H9 (cell line): ENCODE results near the gene BBIP1. TPM values are rescaled to one million over a fixed set of nuclear protein-coding genes. Genes with fewer than 3 reads are reported as not detected.

ENCODE experiments used
- DNase-seq: peaks from one replicate; pipeline ENCODE4 v3.0.0-alpha.2; 2017
- H2AFZ ChIP-seq: one replicate; pipeline ENCODE4 v1.6.1; 2013; ENCODE audit warnings: mild to moderate bottlenecking, low read length, control low read depth, moderate library complexity
- H2AK5ac ChIP-seq: 2 replicates; pipeline ENCODE4 v1.6.1; 2013; ENCODE audit warnings: low read length, control low read depth, mixed read lengths; ENCODE audit not compliant: insufficient read length
- H2BK120ac ChIP-seq: one replicate; pipeline ENCODE4 v1.6.1; 2013; ENCODE audit warnings: low read depth, mild to moderate bottlenecking, low read length, control low read depth, inconsistent platforms; ENCODE audit not compliant: poor library complexity, severe bottlenecking
- H2BK12ac ChIP-seq: 2 replicates; pipeline ENCODE4 v1.6.1; 2013; ENCODE audit warnings: low read length, control low read depth, mixed read lengths, low read depth; ENCODE audit not compliant: insufficient read length
- H2BK15ac ChIP-seq: 2 replicates; pipeline ENCODE4 v1.6.1; 2013; ENCODE audit warnings: low read depth, low read length, control low read depth
- H2BK20ac ChIP-seq: one replicate; pipeline ENCODE4 v1.6.1; 2013; ENCODE audit warnings: low read depth, mild to moderate bottlenecking, low read length, control low read depth, inconsistent platforms; ENCODE audit not compliant: poor library complexity, severe bottlenecking
- H2BK5ac ChIP-seq: 2 replicates; pipeline ENCODE4 v1.6.1; 2013; ENCODE audit warnings: low read length, control low read depth, mixed read lengths; ENCODE audit not compliant: insufficient read length
- H3K14ac ChIP-seq: 2 replicates; pipeline ENCODE4 v1.6.1; 2013; ENCODE audit warnings: low read length, control low read depth; ENCODE audit not compliant: insufficient read depth
- H3K18ac ChIP-seq: 2 replicates; pipeline ENCODE4 v1.6.1; 2013; ENCODE audit warnings: low read depth, mild to moderate bottlenecking, mixed read lengths, low read length, control low read depth; ENCODE audit not compliant: insufficient read length
- H3K23ac ChIP-seq: 2 replicates; pipeline ENCODE4 v1.6.1; 2013; ENCODE audit warnings: low read length, control low read depth, mixed read lengths, low read depth; ENCODE audit not compliant: insufficient read length
- H3K23me2 ChIP-seq: 2 replicates; pipeline ENCODE4 v1.6.1; 2013; ENCODE audit warnings: low read depth, mild to moderate bottlenecking, mixed read lengths, low read length, control low read depth; ENCODE audit not compliant: insufficient read length, poor library complexity, severe bottlenecking
- H3K27ac ChIP-seq: 2 replicates; pipeline ENCODE4 v1.5.1; 2013; ENCODE audit warnings: low read length, control low read depth, mixed read lengths, low read depth; ENCODE audit not compliant: insufficient read length
- H3K27me3 ChIP-seq: 2 replicates; pipeline ENCODE4 v1.6.1; 2013; ENCODE audit warnings: low read length, control low read depth, inconsistent platforms; ENCODE audit not compliant: insufficient read depth
- H3K4ac ChIP-seq: 2 replicates; pipeline ENCODE4 v1.6.1; 2013; ENCODE audit warnings: low read depth, mild to moderate bottlenecking, control low read depth, inconsistent platforms, low read length, moderate library complexity
- H3K4me1 ChIP-seq: 2 replicates; pipeline ENCODE4 v1.6.1; 2013; ENCODE audit warnings: low read length, control low read depth, inconsistent platforms; ENCODE audit not compliant: insufficient read depth
- H3K4me2 ChIP-seq: 2 replicates; pipeline ENCODE4 v1.6.1; 2013; ENCODE audit warnings: low read length, control low read depth, mixed read lengths; ENCODE audit not compliant: insufficient read length, insufficient read depth
- H3K56ac ChIP-seq: 2 replicates; pipeline ENCODE4 v1.6.1; 2013; ENCODE audit warnings: low read depth, mild to moderate bottlenecking, mixed read lengths, low read length, control low read depth; ENCODE audit not compliant: insufficient read length
- H3K79me1 ChIP-seq: 2 replicates; pipeline ENCODE4 v1.6.1; 2013; ENCODE audit warnings: low read depth, mild to moderate bottlenecking, moderate library complexity, low read length, control low read depth, inconsistent platforms; ENCODE audit not compliant: insufficient read depth, poor library complexity, severe bottlenecking
- H3K79me2 ChIP-seq: 2 replicates; pipeline ENCODE4 v1.6.1; 2013; ENCODE audit warnings: low read length, control low read depth, inconsistent platforms; ENCODE audit not compliant: insufficient read depth
- H3K9ac ChIP-seq: 2 replicates; pipeline ENCODE4 v1.6.1; 2013; ENCODE audit warnings: low read length, control low read depth, mixed read lengths; ENCODE audit not compliant: insufficient read length; ENCODE audit errors: extremely low read depth
- H3K9me3 ChIP-seq: one replicate; pipeline ENCODE4 v1.6.1; 2013; ENCODE audit warnings: low read depth, low read length, inconsistent platforms; ENCODE audit not compliant: control insufficient read depth
- H3T11ph ChIP-seq: one replicate; pipeline ENCODE4 v1.6.1; 2013; ENCODE audit warnings: mild to moderate bottlenecking, low read length, control low read depth, inconsistent platforms
- H4K20me1 ChIP-seq: one replicate; pipeline ENCODE4 v1.6.1; 2013; ENCODE audit not compliant: control insufficient read depth, insufficient read length, insufficient read depth
- H4K5ac ChIP-seq: 2 replicates; pipeline ENCODE4 v1.6.1; 2013; ENCODE audit warnings: low read depth, mild to moderate bottlenecking, mixed read lengths, low read length, control low read depth; ENCODE audit not compliant: insufficient read length
- H4K8ac ChIP-seq: replicated peaks from 2 replicates; pipeline ENCODE4 v1.6.1; 2013; ENCODE audit warnings: low read length, control low read depth, mixed read lengths, low read depth; ENCODE audit not compliant: insufficient read length
- H4K91ac ChIP-seq: 2 replicates; pipeline ENCODE4 v1.6.1; 2013; ENCODE audit warnings: low read depth, mild to moderate bottlenecking, moderate library complexity, mixed read lengths, low read length, control low read depth; ENCODE audit not compliant: insufficient read length
- H3K27ac Mint-ChIP-seq, 3 experiments: 2 replicates in 2 of 3; 3 replicates in 1 of 3; pipeline ENCODE4 v1.8.0; 2020 to 2021; ENCODE audit warnings: mixed read lengths in 3 of 3, mild to moderate bottlenecking in 1 of 3, moderate library complexity in 1 of 3
- H3K27me3 Mint-ChIP-seq: 2 replicates; pipeline ENCODE4 v1.8.0; 2021; ENCODE audit warnings: low read depth, mild to moderate bottlenecking, moderate library complexity, mixed read lengths
- H3K36me3 Mint-ChIP-seq, 3 experiments: 2 replicates in 2 of 3; 3 replicates in 1 of 3; pipeline ENCODE4 v1.8.0; 2020 to 2021; ENCODE audit warnings: low read depth in 3 of 3, mixed read lengths in 3 of 3; ENCODE audit not compliant: insufficient read depth in 1 of 3
- H3K4me1 Mint-ChIP-seq, 2 experiments: 2 replicates each; pipeline ENCODE4 v1.8.0; 2020; ENCODE audit warnings: mixed read lengths in 2 of 2
- H3K4me3 Mint-ChIP-seq, 2 experiments: 2 replicates in 1 of 2; 3 replicates in 1 of 2; pipeline ENCODE4 v1.8.0; 2020 to 2021; ENCODE audit warnings: mild to moderate bottlenecking in 2 of 2, mixed read lengths in 2 of 2, moderate library complexity in 1 of 2
- H3K9me3 Mint-ChIP-seq, 2 experiments: 2 replicates in 1 of 2; 3 replicates in 1 of 2; pipeline ENCODE4 v1.8.0; 2020; ENCODE audit warnings: mild to moderate bottlenecking in 2 of 2, mixed read lengths in 2 of 2, moderate library complexity in 1 of 2
- CTCF ChIP-seq: fragments of 200-600 bp; sonication (generic); conservative IDR thresholded peaks from 3 replicates; pipeline ENCODE4 v1.8.0; 2021; ENCODE audit warnings: antibody characterized with exemption, mild to moderate bottlenecking
- WGBS: extraction: QIAGEN DNeasy Blood & Tissue Kit; methylation state at CpG from one replicate; pipeline ENCODE4 v1.1.7; 2013; ENCODE audit warnings: missing lambda C conversion rate, low lambda C conversion rate, mixed read lengths; ENCODE audit not compliant: insufficient read length; ENCODE audit errors: extremely low coverage; 5-methylcytosine and 5-hydroxymethylcytosine counted together
- total RNA-seq: library from RNA; stranded (reverse); gene quantifications from 2 replicates; pipeline ENCODE4 v1.2.1, GENCODE V29; 2021

Gene BBIP1
- total RNA-seq, 1 experiment from 2014 or later = 18.8 TPM

DNA sequence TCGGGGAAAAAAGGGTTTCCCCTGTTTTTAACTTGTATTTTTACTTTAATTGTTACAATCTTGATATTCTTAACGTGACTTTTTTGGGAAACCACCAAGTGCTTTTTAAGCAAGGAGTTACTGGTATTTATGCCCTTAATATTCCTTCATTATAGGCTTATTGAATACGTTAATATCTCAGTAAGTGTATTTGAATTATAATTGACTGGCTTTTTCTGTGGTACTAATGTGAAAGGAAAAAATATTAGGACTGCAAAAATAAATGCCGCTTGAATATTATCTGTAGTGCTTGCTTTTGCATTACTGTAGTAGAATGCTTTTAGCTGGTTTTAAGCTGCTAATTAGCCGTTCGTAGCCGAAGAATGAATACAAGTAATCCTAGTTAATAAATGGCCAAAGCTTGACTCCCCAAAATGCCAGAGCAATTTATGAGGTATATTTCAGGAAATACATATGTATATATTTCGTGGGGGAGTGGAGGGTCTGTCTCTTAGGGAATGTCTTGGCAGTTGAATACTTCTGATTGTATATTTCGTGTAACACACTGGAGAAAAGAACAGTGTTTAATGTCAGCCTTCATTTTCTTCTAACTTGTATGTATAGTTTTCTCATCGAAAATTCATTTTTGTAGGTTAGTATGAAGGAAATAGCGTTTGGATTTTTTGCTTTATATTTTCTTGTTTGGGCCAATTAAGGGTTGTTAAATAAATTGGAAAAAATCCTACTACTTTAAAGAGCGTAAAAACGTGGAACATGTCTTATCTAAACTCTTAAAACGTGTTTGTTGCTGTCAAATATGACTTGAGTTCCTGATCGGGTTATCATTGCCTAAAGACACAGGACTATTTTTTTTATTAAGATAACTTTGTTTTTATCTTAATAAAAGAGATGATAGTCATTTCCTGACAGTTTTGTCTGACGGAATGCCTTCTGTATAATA lies 45.7 kb downstream of the BBIP1 start:
- WGBS = 100% methylated on average over 1 of the region's 16 CpGs
- DNase-seq = no peak

More for the DNA sequence above, 45.7 kb downstream of the BBIP1 start:
- Mint-ChIP-seq H3K9me3 (no peaks in the 10 kb centered on the region; a peak in 1 of 5 replicates), H3K27me3 (no peaks in the 10 kb centered on the region), H3K4me1 (peaks cover 18% of the 10 kb centered on the region in 2 experiments), H3K27ac (peak overlapping the region; percentile 83 to 96 (median 87); a peak in 4 of 7 replicates), H3K36me3 (peaks cover 0 to 4% (median 4%) of the 10 kb centered on the region in 3 experiments; a peak in 3 of 7 replicates), H3K4me3 (peak overlapping the region; percentile 78 to 87)
- H3K23ac ChIP-seq = no peak overlapping the region
- peak overlapping the region; percentile 68 for H3K9ac ChIP-seq
- no peak overlapping the region for H3K18ac ChIP-seq
- H3K4me2 ChIP-seq = peak overlapping the region; percentile 94
- no peak overlapping the region for H2BK15ac ChIP-seq
- no peak overlapping the region for H2AK5ac ChIP-seq
- peak overlapping the region; percentile 56; the same call in 1 of the 2 replicates for H3K14ac ChIP-seq
- H3K56ac ChIP-seq = no peak overlapping the region
- no peak overlapping the region for H2BK12ac ChIP-seq
- H4K91ac ChIP-seq = no peak overlapping the region
- no peak overlapping the region for H2BK5ac ChIP-seq
- H3K23me2 ChIP-seq = peaks cover 11% of the 10 kb centered on the region
- H3K27me3 ChIP-seq = no peaks in the 10 kb centered on the region
- H3K4me1 ChIP-seq = no peaks in the 10 kb centered on the region; the same call in 1 of the 2 replicates
- H4K8ac ChIP-seq = no peak overlapping the region
- no peaks in the 10 kb centered on the region for H4K20me1 ChIP-seq
- H3T11ph ChIP-seq = no peak overlapping the region
- no peak overlapping the region for H2BK20ac ChIP-seq
- H3K9me3 ChIP-seq = no peaks in the 10 kb centered on the region
- no peak overlapping the region for H3K4ac ChIP-seq
- no peak overlapping the region for H4K5ac ChIP-seq
- no peak overlapping the region for H2AFZ ChIP-seq
- H3K27ac ChIP-seq = no peak overlapping the region
- no peak overlapping the region for H2BK120ac ChIP-seq
- H3K79me1 ChIP-seq = no peaks in the 10 kb centered on the region
- no peak for TF ChIP-seq CTCF
- no peaks in the 10 kb centered on the region for H3K79me2 ChIP-seq
